Measurements from ENCODE around the gene CCT4. TPM values are rescaled to one million over a fixed set of nuclear protein-coding genes. Genes with fewer than 3 reads are reported as not detected.

CCT4 gene
- total RNA-seq, 2 experiments from 2014 or later: 388 to 390 TPM

DNA sequence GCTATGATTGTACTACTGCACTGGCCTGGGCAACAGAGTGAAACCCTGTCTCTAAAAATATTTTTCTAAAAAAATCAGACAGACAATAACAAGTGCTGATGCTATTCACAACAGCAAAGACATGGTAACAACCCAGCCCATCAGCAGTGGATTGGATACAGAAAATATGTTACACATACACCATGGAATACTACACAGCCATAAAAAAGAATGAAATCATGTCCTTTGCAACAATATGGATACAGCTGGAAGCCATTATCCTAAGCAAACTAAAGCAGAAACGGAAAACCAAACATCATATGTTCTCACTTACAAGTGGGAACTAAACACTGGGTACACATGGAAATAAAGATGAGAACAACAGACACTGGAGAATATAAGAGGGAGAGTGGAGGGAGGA, 54.5 kb downstream of the CCT4 start:
- TF ChIP-seq CTCF (IDR thresholded peaks at IDR 0.05): no peak
- no peaks in the 10 kb centered on the region for H3K9me3 Mint-ChIP-seq
- CTCF ChIA-PET: interaction anchor here (0.9 to 1.4 kb wide), 2 partner anchors 14 to 26 kb away, joined by 3 to 4 read pairs; no protein-coding TSS in a partner anchor
- POLR2A ChIA-PET: no interaction called here
- no peak overlapping the region for H3K27ac Mint-ChIP-seq
- DNase-seq (no peak), ATAC-seq (no peak)
- intact Hi-C loops (cut with micrococcal nuclease): no loop called here
- H3K4me3 Mint-ChIP-seq: no peak overlapping the region
- no peaks in the 10 kb centered on the region for H3K4me1 Mint-ChIP-seq (ENCODE audit: low read depth)
- H3K36me3 Mint-ChIP-seq (ENCODE audit: low read depth): peaks cover 3% of the 10 kb centered on the region
- H3K27me3 Mint-ChIP-seq: no peaks in the 10 kb centered on the region

DNA sequence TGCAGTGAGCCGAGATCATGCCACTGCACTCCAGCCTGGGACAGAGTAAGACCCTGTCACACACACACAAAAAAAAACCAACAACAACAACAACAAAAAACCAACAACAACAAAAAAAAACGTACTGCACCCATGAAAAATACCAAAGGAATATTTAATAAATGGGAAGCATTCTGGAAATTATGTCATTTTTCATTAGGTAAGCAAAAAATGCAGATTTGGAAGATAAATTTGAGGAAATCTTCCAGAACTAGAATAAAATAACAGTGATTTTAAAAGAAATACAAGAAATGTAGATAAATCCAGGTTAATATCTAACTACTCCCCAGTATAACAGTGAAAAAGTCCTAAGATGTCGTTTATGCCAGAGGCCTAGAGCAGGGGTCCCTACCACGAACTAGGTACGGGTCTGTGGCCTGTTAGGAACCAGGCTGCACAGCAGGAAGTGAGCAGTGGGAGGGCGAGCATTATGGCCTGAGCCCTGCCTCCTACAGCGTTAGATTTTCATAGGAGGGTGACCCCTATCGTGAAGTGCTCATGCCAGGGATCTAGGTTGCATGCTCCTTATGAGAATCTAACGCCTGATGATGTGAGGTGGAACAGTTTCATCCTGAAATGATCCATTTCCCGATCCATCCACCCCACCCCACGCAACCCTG, 56.1 kb downstream of the CCT4 start:
- H3K36me3 Mint-ChIP-seq (ENCODE audit: low read depth): peaks cover 3% of the 10 kb centered on the region
- POLR2A ChIA-PET: no interaction called here
- H3K9me3 Mint-ChIP-seq: no peaks in the 10 kb centered on the region
- no peaks in the 10 kb centered on the region for H3K27me3 Mint-ChIP-seq
- no peak overlapping the region for H3K27ac Mint-ChIP-seq
- CTCF ChIA-PET: interaction anchor here (1.4 kb wide), 1 partner anchor 24 kb away, joined by 4 read pairs; no protein-coding TSS in a partner anchor
- H3K4me1 Mint-ChIP-seq (ENCODE audit: low read depth): no peaks in the 10 kb centered on the region
- no peak for DNase-seq
- intact Hi-C loops (cut with micrococcal nuclease): no loop called here
- no peak for TF ChIP-seq CTCF (IDR thresholded peaks at IDR 0.05)
- no peak overlapping the region for H3K4me3 Mint-ChIP-seq
- no peak for ATAC-seq

GRCh38 chr2:61822255-61822654, 66.2 kb downstream of the CCT4 start:
- intact Hi-C loops (cut with micrococcal nuclease): no loop called here
- no peak overlapping the region for H3K4me3 Mint-ChIP-seq

More at GRCh38 chr2:61822255-61822654, 66.2 kb downstream of the CCT4 start:
- POLR2A ChIA-PET: no interaction called here
- ATAC-seq: no peak
- CTCF ChIA-PET: no interaction called here
- no peak overlapping the region for H3K27ac Mint-ChIP-seq
- H3K9me3 Mint-ChIP-seq: no peaks in the 10 kb centered on the region
- no peaks in the 10 kb centered on the region for H3K27me3 Mint-ChIP-seq
- no peaks in the 10 kb centered on the region for H3K4me1 Mint-ChIP-seq (ENCODE audit: low read depth)
- H3K36me3 Mint-ChIP-seq (ENCODE audit: low read depth): no peaks in the 10 kb centered on the region
- TF ChIP-seq CTCF (IDR thresholded peaks at IDR 0.05): no peak
- no peak for DNase-seq

Other genes with a start within 250 kb of the CCT4 start
- gene FAM161A, start 34.6 kb downstream of the CCT4 start, total RNA-seq: 1 to 10 TPM; 6.5 to 6.6 TPM
- 10 to 100 TPM; 25.3 to 27.0 TPM for gene COMMD1, start 17.0 kb upstream of the CCT4 start, total RNA-seq

All from activated CD8-positive, alpha-beta T cell treated with anti-CD3 and anti-CD28 coated beads for 36 hours (primary cell).